GM18870 (cell line): ENCODE data around the gene RGS14.
"Not testable (repeated sequence)": the region's sequence is repeated elsewhere in the genome, so short reads cannot be mapped to it uniquely, and the experiment has no call there.

Experiments
- ATAC-seq: cut with Tn5 transposase; IDR thresholded peaks from one replicate; pipeline ENCODE4 v1.9.1; 2021; ENCODE audit warnings: moderate library complexity; ENCODE audit not compliant: unreplicated experiment

The RGS14 gene

GRCh38 chr5:177397875-177398390 is 40.2 kb downstream of the RGS14 start:
- ATAC-seq: no peak

DNA sequence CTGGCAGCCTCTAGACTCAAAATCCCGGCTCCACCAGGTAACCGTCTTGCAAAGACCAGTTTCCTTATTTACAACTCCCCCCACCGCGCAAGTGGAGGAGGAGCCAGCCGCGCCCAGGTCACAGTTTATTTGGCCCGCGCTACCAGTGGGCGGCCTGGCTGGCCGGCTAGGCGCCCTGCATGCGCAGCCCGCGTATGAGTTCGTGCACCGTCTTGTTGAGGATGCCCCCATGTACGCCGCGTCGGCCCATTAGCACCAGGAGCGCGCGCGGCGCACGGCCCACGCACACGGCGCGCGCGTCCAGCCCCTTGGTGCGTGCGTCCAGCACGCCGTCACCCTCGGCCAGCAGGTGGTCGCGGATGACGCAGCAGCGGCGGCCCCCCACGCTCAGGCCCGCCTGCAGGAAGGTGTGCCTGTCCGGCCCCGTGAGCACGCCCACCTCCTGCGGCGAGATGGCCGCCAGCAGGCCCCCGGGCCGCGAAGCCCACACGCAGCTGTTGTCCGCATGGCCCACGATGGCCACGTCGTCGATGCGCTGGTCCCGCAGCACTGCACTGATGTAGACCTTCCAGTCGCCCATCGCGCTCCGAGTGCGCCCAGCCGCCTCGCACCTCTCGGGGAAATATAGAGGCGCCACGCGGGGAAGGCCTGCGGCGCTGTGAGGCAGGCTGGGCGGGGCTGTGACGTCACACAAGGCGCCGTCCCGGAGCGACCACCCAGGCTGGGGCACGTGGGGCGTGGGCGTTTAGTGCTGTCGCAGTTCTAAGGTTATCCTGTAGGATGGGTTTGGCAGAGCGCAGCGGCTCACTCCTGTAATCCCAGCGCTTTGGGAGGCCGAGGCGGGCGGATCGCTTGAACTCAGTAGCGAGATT is 42.5 kb downstream of the RGS14 start, which contains the start of gene PFN3:
Gene PFN3, minus strand, starts transcription at position 665 of the 872 bp plus-strand sequence. Its CDS starts 85 bp downstream, at position 580.
- ATAC-seq: no peak

DNA sequence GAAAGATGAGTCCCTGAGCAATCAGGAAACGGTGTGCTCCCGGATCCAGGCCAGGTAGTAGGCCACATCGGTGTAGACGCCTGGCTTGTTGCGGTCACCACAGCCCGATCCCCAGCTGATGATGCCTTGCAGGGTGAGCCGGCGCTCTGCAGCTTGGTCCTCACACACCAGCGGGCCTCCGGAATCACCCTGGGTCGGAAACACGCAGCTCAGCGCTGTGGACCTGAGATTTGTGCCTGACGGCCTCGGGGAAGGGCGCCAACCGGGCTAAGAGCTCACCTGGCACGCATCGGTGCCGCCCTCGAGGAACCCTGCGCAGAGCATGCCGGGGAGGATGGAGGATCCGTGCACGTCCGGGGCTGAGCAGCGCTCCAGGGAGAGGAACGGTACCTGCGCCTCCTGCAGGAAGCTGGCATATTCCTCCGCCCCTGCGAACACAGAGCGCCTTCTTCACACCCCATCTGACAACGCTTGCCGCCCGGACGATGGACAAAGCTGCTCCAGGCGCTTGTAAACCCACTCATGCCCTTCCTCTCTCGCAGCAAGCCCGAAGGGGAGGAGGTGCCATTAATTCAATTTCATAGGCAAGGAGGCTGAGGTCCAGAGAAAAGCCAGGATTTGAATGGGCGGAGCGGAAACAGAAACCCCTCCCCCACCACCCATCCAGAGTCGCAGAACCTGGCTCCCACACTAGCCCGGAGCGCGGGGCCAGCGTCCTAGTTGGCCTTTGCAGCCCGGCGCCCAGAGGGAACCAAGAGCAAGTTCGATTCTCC is 44.7 kb downstream of the RGS14 start:
- ATAC-seq: no peak

DNA sequence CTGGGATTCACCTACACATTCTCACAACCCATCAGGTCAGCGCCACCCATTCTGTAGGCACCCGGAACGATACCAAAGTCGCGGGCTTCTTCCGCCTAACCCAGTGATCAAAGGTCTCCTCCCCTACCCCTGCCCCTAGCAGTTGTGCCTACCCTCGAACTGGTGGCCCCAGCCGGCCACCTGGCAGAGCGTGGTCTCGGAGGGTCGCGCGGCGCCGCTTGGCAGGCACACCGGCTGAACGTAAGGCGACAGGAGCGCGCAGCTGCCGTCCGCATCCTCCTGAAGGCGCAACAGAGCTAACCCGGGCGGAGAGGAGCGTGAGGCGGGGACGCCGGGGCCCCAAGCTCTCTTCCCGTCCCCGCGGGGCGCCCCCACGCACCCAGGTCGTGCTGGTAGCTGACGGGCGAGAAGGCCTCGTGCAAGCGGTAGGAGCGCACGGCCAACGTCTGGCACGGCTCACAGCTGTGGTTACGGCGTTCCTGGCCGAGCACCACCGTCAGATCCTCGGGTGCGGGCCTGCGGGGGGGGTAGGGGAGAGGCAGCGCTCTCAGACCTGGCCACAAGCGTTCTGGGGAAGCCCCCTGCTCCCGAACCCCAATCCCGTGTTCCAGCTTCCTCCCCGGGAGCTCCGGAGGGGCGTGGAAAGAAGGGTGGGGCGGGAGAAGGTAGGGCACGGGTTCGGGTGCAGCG is 45.5 kb downstream of the RGS14 start:
- peak; percentile 27 for ATAC-seq

GRCh38 chr5:177403792-177404640 is 46.3 kb downstream of the RGS14 start:
- ATAC-seq: peak; percentile 63

GRCh38 chr5:177404641-177405179 is 47.0 kb downstream of the RGS14 start:
- ATAC-seq: no peak

DNA sequence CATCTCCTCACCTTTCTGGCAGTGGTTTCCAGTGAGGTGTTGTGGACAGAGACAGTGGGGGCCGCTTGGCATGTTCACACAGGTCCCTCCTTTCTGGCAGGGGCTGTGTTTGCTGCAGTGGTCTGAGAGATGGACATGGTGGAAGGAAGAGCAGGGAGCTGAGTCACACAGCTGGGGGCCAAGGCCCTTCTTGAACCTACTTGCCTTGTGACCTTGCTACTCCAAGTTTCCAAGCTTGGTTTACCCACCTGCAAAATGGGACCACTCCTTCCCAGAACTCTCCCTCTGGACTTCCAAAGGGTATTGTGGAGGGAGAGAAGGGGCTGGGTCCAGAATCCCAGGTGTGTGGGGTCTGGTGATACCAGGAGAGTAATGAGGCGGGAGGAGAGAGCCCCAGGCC is 47.6 kb downstream of the RGS14 start:
- no peak for ATAC-seq

DNA sequence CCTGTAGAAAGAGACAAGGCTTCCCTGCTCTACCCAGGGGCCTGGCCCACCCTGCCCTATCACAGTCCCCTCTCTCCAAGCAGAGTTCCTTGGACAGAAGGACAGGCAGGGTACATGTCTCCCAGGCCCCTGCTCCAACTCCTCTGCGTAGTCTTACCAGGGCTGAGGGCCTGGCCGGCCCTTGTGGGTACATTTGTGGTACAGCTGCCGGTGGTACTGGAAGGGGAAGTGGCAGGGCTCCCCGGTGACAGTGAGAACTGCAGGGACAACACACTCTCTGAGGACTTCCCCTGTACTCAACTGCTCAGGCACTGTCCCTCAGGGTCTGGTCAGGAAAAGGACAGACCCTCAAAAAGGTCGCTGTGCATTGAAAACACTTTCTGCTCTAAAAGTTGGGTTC is 48.1 kb downstream of the RGS14 start:
- ATAC-seq: no peak

GRCh38 chr5:177409043-177409801 is 51.5 kb downstream of the RGS14 start, which contains the start of gene F12:
TSS of gene F12 (minus strand) at chr5:177409564. CDS start at chr5:177409527, 37 bp downstream.
- no peak for ATAC-seq

GRCh38 chr5:177410575-177410974 is 52.9 kb downstream of the RGS14 start:
- no peak for ATAC-seq

GRCh38 chr5:177412603-177413233 is 55.0 kb downstream of the RGS14 start:
- peak; percentile 79 for ATAC-seq

DNA sequence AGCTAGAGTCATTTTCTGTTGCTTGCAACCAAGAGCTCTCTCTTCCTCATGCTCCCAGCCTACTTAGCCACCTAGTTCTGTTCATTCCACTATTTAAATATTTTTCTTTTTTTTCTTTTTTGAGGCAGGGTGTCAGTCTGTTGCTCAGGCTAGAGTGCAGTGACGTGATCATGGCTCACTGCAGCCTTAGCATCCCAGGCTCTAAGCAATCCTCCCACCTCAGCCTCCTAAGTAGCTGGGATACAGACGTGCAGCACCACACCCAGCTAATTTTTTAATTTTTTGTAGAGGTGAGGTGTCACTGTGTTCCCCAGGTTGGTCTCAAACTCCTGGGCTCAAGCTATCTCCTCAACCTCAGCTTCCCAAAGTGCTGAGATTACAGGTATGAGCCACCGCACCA is 56.8 kb downstream of the RGS14 start:
- no peak for ATAC-seq

GRCh38 chr5:177417081-177417480 is 59.4 kb downstream of the RGS14 start:
- ATAC-seq: not testable (repeated sequence)

DNA sequence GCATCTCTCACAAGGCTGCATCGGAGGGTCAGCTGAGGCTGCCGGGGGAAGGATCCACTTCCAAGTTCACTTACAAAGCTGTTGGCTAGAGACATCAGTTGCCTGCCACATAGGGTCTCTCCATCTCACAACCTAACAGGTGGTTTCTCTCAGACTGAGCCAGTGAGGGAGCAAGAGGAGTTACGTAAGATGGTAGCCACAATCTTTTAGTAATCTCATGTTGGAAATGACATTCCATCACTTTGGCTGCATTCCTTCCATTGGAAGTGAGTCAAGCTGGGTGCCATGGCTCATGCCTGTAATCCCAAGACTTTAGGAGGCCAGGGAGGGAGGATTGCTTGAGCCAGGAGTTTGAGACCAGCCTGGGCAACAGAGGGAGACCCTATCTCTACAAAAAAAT is 61.3 kb downstream of the RGS14 start:
- no peak for ATAC-seq

GRCh38 chr5:177420472-177420871 is 62.7 kb downstream of the RGS14 start:
- not testable (repeated sequence) for ATAC-seq

DNA sequence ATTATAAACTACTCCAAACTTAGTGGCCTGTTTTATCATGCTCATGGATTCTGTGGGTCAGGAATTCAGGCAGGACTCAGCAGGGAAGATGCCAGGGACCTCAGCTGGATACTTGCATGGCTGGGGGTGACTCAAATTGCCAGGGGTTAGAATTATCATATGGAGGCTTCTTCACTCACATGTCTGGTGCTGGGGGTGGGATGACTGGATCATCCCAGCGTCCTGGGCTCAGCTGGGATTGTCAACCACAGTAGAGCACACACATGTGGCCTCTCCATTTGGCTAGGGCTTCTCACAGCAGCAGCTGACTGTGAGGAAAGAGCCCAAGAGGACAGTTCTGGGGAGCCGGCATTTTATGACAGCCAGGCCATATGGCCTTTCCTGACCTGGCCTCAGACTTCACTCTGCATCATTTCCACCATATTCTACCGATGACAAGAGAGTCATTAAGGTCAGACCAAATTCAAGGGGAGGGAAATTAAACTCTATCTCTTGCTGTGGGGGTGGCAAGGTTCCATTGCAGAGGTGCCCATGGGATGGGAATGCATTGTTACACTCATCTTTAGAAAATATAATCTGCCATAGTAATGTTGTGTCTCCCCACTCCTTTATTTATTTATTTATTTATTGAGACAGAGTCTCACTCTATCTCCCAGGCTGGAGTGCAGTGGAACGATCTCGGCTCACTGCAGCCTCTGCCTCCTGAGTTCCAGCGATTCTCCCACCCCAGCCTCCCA is 63.5 kb downstream of the RGS14 start:
- no peak for ATAC-seq
